HepG2 (cell line): ENCODE measurements around the gene TUBB2B. TPM values are rescaled to one million over a fixed set of nuclear protein-coding genes. Genes with fewer than 3 reads are reported as not detected.

Source experiments
- ARHGAP35 ChIP-seq: sonication (generic); formaldehyde crosslinking; IDR thresholded peaks from 2 replicates; pipeline ENCODE4 v1.9.0; 2022; ENCODE audit warnings: mild to moderate bottlenecking, inconsistent platforms, moderate library complexity, missing genetic modification reagents, borderline replicate concordance
- ARNT2 ChIP-seq: sonication (generic); formaldehyde crosslinking; IDR thresholded peaks from 2 replicates; pipeline ENCODE4 v1.8.0; 2022; ENCODE audit warnings: mild to moderate bottlenecking, low read depth, missing genetic modification reagents, moderate library complexity
- HDAC1 ChIP-seq: sonication (generic); formaldehyde crosslinking; IDR thresholded peaks from 2 replicates; pipeline ENCODE4 v1.5.1; 2020; ENCODE audit warnings: mild to moderate bottlenecking, missing genetic modification reagents
- JDP2 ChIP-seq: sonication (generic); formaldehyde crosslinking; IDR thresholded peaks from 2 replicates; pipeline ENCODE4 v1.8.1; 2022; ENCODE audit warnings: missing genetic modification reagents, borderline replicate concordance
- KAT2B ChIP-seq: fragments of 150-350 bp; IDR thresholded peaks from 2 replicates; pipeline ENCODE4 v1.6.1; 2014; ENCODE audit warnings: low read depth, low read length, borderline replicate concordance
- MXD4 ChIP-seq: IDR thresholded peaks from 2 replicates; pipeline ENCODE4 v1.6.1; 2016; ENCODE audit warnings: mild to moderate bottlenecking, missing biosample characterization, missing genetic modification reagents
- NAIF1 ChIP-seq: sonication (generic); formaldehyde crosslinking; IDR thresholded peaks from 2 replicates; pipeline ENCODE4 v1.5.0; 2020; ENCODE audit warnings: mild to moderate bottlenecking, missing genetic modification reagents, borderline replicate concordance
- PRMT3 ChIP-seq: sonication (generic); formaldehyde crosslinking; IDR thresholded peaks from 2 replicates; pipeline ENCODE4 v1.8.1; 2022; ENCODE audit warnings: low read depth, mild to moderate bottlenecking, moderate library complexity, missing genetic modification reagents, borderline replicate concordance
- RFXAP ChIP-seq: sonication (generic); formaldehyde crosslinking; IDR thresholded peaks from 2 replicates; pipeline ENCODE4 v1.4.0; 2020; ENCODE audit warnings: missing genetic modification reagents, borderline replicate concordance
- SAP130 ChIP-seq: IDR thresholded peaks from 2 replicates; pipeline ENCODE4 v1.6.1; 2016; ENCODE audit warnings: low read depth
- SMC3 ChIP-seq: IDR thresholded peaks from 2 replicates; pipeline ENCODE4 v1.6.1; 2011; ENCODE audit warnings: low read length, improper control_type of control experiment
- SUZ12 ChIP-seq: fragments of 150-350 bp; IDR thresholded peaks from 2 replicates; pipeline ENCODE4 v1.6.1; 2014; ENCODE audit warnings: low read depth, low read length
- TOPORS ChIP-seq: sonication (generic); formaldehyde crosslinking; IDR thresholded peaks from 2 replicates; pipeline ENCODE4 v1.8.0; 2023; ENCODE audit warnings: mild to moderate bottlenecking, missing genetic modification reagents
- ZNF777 ChIP-seq: sonication (generic); formaldehyde crosslinking; IDR thresholded peaks from 2 replicates; pipeline ENCODE4 v1.4.0; 2020; ENCODE audit warnings: missing genetic modification reagents
- polyA plus RNA-seq, 8 experiments: library from polyadenylated mRNA; depleted of rRNA in 3 of 8; stranded (reverse) in 7 of 8; unstranded in 1 of 8; fragments of >200 nt; fragmentation: Illumina TruSeq in 4 of 8; extraction: Trizol in 4 of 8; gene quantifications; 2 replicates each; pipeline versions ENCODE4 v1.2.1 to v1.2.3, GENCODE V29; 2011 to 2016; ENCODE audit warnings: low read depth in 4 of 8, missing spikeins in 1 of 8, mixed read lengths in 1 of 8; ENCODE audit not compliant: insufficient read depth in 1 of 8
- total RNA-seq, 5 experiments: library from RNA; depleted of rRNA; stranded (reverse); fragments of >200 nt; fragmentation: Illumina TruSeq; extraction: Trizol; gene quantifications; 2 replicates each; pipeline ENCODE4 v1.2.3, GENCODE V29; 2016; ENCODE audit warnings: low read depth in 1 of 5
- TF ChIP-seq, protein P1 (sequence below), 2 experiments: sonication (generic) in 1 of 2; formaldehyde crosslinking in 1 of 2; IDR thresholded peaks; 2 replicates each; pipeline versions ENCODE4 v1.6.1 to v1.9.0; 2014 to 2022; ENCODE audit warnings: antibody characterized with exemption in 1 of 2, borderline replicate concordance in 1 of 2, inconsistent platforms in 1 of 2, low read depth in 1 of 2, missing genetic modification reagents in 1 of 2
- TF ChIP-seq, protein P2 (sequence below): sonication (generic); formaldehyde crosslinking; IDR thresholded peaks from 2 replicates; pipeline ENCODE4 v1.4.0; 2020; ENCODE audit warnings: missing genetic modification reagents
- TF ChIP-seq, protein P3 (sequence below): IDR thresholded peaks from 2 replicates; pipeline ENCODE4 v1.6.1; 2016; ENCODE audit warnings: missing compliant biosample characterization, missing genetic modification reagents, borderline replicate concordance
- TF ChIP-seq, protein P4 (sequence below): sonication (generic); formaldehyde crosslinking; IDR thresholded peaks from 2 replicates; pipeline ENCODE4 v1.8.0; 2022; ENCODE audit warnings: mild to moderate bottlenecking, missing genetic modification reagents

The TUBB2B gene
- total and polyA plus RNA-seq, 2 of the 13 experiments (the other 11 are each of a cell fraction or from before 2014, with no cell fraction given) = 10.3 to 23.6 TPM

DNA sequence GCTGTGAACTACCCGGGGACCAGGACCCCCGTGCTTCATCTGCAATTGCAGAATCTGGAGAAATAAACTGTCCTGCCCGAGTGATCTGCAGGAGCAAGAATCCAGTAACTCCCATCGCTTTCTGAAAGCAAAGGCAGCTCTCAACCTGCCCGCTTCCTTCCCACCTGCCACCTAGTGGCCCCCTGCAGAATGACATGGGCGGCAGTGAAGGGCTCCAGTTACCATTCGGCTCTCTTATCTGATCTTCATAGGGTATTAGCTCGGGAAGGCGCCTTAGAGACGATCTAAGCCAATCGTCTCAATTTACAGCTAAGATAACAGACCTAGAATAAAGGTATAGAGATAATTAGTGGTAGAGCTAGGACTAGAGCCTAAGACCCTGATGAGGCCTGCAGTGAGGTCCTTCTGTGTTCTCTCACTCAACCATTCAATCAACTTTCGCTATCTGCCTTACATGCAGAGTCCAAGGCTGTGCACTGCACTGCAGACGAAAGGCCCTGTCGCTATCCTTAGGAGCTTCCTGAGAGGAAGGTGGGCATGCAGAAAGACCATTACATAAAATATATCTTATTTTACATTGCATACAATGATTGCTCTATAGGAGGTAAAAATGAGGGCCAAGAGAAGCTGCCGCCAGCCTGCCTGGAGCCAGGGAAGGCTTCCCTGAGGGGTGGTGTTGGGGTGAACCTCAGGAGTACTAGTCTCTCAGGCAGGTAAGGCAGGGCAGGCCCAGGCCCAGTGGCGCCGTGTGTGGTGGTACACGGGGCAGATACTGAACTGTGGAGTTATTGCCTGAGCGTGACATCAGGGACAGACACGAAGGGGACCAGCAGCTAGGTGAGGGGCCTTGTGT is 24.2 kb upstream of the TUBB2B start (continued):
- TF ChIP-seq PRMT3 (CRISPR knock-in tag) (no peak), ARNT2 (no peak), SUZ12 (no peak), JDP2 (no peak), ARHGAP35 (CRISPR knock-in tag) (no peak), NAIF1 (CRISPR knock-in tag) (no peak), HDAC1 (CRISPR knock-in tag) (no peak; the same call in 1 of the 2 replicates), SAP130 (CRISPR knock-in tag) (peak; percentile 74), TOPORS (CRISPR knock-in tag) (no peak), RFXAP (CRISPR knock-in tag) (no peak), MXD4 (no peak), ZNF777 (no peak), SMC3 (peak; percentile 96), KAT2B (no peak)
- TF ChIP-seq, protein P1, sequence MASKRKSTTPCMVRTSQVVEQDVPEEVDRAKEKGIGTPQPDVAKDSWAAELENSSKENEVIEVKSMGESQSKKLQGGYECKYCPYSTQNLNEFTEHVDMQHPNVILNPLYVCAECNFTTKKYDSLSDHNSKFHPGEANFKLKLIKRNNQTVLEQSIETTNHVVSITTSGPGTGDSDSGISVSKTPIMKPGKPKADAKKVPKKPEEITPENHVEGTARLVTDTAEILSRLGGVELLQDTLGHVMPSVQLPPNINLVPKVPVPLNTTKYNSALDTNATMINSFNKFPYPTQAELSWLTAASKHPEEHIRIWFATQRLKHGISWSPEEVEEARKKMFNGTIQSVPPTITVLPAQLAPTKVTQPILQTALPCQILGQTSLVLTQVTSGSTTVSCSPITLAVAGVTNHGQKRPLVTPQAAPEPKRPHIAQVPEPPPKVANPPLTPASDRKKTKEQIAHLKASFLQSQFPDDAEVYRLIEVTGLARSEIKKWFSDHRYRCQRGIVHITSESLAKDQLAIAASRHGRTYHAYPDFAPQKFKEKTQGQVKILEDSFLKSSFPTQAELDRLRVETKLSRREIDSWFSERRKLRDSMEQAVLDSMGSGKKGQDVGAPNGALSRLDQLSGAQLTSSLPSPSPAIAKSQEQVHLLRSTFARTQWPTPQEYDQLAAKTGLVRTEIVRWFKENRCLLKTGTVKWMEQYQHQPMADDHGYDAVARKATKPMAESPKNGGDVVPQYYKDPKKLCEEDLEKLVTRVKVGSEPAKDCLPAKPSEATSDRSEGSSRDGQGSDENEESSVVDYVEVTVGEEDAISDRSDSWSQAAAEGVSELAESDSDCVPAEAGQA (IDR thresholded peaks at IDR 0.05; ENCODE audit: low read depth) = no peak
- TF ChIP-seq, protein P1 (CRISPR knock-in tag; IDR thresholded peaks at IDR 0.05; ENCODE audit: borderline replicate concordance) = no peak
- TF ChIP-seq, protein P2, sequence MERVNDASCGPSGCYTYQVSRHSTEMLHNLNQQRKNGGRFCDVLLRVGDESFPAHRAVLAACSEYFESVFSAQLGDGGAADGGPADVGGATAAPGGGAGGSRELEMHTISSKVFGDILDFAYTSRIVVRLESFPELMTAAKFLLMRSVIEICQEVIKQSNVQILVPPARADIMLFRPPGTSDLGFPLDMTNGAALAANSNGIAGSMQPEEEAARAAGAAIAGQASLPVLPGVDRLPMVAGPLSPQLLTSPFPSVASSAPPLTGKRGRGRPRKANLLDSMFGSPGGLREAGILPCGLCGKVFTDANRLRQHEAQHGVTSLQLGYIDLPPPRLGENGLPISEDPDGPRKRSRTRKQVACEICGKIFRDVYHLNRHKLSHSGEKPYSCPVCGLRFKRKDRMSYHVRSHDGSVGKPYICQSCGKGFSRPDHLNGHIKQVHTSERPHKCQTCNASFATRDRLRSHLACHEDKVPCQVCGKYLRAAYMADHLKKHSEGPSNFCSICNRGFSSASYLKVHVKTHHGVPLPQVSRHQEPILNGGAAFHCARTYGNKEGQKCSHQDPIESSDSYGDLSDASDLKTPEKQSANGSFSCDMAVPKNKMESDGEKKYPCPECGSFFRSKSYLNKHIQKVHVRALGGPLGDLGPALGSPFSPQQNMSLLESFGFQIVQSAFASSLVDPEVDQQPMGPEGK (CRISPR knock-in tag) = peak; percentile 60; the same call in 1 of the 2 replicates
- TF ChIP-seq, protein P3, sequence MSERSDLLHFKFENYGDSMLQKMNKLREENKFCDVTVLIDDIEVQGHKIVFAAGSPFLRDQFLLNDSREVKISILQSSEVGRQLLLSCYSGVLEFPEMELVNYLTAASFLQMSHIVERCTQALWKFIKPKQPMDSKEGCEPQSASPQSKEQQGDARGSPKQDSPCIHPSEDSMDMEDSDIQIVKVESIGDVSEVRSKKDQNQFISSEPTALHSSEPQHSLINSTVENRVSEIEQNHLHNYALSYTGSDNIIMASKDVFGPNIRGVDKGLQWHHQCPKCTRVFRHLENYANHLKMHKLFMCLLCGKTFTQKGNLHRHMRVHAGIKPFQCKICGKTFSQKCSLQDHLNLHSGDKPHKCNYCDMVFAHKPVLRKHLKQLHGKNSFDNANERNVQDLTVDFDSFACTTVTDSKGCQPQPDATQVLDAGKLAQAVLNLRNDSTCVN (CRISPR knock-in tag) = no peak
- TF ChIP-seq, protein P4, sequence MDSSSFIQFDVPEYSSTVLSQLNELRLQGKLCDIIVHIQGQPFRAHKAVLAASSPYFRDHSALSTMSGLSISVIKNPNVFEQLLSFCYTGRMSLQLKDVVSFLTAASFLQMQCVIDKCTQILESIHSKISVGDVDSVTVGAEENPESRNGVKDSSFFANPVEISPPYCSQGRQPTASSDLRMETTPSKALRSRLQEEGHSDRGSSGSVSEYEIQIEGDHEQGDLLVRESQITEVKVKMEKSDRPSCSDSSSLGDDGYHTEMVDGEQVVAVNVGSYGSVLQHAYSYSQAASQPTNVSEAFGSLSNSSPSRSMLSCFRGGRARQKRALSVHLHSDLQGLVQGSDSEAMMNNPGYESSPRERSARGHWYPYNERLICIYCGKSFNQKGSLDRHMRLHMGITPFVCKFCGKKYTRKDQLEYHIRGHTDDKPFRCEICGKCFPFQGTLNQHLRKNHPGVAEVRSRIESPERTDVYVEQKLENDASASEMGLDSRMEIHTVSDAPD = no peak
